GM12872 (cell line): ENCODE results near the gene ACSL6.

Source experiments
- TF ChIP-seq, protein P1 (sequence below): IDR thresholded peaks from 3 replicates; pipeline ENCODE4 v1.5.1; 2011; ENCODE audit warnings: low read depth, mild to moderate bottlenecking, low read length, moderate library complexity; ENCODE audit not compliant: insufficient read depth

The ACSL6 gene

DNA sequence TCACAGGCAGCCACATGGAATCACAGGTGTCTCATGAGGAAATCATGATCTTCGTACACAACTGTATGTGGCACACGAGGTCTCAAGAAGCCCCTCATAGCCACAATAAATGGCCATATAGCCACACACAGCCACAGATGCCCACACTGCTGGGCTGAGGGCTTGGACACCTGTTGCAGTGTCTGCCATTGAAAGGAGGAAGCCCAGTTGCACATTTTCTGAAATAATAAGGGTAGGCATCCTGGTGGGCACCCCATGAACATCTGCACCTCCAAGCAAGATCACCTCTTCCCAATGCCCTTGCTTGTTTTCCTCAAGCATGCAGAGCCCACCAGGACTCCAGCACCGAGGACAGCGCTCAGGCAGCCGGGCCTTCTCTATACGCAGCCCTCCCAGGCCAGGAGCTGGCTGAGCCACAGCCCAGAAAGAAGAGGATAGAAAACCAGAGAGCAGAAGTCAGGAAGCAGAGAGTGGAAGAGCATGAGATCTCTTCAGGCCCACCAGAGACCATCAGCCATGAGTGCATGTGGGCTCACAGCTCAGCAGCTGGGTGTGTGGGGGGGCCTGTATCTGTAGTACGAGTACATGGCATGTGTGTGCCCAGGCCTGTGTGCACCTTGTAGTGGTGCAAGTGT, 1.0 kb upstream of the ACSL6 start:
- TF ChIP-seq, protein P1, sequence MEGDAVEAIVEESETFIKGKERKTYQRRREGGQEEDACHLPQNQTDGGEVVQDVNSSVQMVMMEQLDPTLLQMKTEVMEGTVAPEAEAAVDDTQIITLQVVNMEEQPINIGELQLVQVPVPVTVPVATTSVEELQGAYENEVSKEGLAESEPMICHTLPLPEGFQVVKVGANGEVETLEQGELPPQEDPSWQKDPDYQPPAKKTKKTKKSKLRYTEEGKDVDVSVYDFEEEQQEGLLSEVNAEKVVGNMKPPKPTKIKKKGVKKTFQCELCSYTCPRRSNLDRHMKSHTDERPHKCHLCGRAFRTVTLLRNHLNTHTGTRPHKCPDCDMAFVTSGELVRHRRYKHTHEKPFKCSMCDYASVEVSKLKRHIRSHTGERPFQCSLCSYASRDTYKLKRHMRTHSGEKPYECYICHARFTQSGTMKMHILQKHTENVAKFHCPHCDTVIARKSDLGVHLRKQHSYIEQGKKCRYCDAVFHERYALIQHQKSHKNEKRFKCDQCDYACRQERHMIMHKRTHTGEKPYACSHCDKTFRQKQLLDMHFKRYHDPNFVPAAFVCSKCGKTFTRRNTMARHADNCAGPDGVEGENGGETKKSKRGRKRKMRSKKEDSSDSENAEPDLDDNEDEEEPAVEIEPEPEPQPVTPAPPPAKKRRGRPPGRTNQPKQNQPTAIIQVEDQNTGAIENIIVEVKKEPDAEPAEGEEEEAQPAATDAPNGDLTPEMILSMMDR = no peak

DNA sequence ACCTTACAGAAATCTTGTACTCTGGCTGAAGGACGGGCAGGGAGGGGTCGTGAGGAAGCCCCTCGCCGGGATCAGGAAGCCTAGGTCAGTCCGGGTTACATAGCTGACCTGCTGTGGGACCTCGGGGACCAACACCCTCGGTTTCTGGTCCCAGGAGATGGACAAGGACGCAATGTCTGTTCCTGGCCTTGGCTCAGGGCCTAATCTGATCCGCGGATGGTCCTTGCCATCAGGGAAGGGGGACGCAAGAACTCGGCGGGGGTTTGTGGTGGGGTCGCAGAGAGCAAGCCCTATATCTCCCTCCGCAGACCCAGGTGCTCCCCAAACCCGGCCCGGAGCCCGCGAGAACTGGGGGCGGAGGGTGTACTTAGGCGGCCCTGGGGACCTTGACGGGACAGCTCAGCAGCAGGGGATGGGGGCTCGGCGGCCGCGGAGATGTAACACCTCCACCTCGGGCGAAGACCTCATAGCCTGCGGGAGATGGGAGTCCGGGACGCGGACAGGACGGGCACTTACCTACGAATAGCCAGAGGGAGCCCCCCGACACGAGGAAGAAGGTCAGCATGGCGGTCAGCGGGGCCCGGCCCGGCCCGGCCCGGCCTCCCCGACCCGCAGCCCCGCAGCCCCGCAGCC, 353 bp downstream of the ACSL6 start:
- TF ChIP-seq, protein P1 = no peak

DNA sequence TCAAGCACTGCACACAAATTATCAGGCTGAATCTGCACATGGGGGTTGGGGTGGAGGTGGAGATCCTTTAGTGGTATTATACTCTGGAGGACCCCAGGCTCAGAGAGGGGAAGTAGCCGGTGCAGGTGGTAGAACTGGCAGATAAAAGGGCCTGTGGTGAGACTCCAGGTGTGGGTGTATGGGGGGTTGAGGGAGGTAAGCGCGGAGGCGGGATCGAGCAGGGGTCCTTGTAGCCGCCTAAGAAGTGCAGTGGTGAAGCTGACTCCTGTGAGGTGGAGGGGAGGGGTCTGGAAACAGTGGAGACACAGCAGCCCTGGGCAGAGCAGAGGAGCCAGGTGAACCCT, 841 bp downstream of the ACSL6 start:
- TF ChIP-seq, protein P1 = no peak

DNA sequence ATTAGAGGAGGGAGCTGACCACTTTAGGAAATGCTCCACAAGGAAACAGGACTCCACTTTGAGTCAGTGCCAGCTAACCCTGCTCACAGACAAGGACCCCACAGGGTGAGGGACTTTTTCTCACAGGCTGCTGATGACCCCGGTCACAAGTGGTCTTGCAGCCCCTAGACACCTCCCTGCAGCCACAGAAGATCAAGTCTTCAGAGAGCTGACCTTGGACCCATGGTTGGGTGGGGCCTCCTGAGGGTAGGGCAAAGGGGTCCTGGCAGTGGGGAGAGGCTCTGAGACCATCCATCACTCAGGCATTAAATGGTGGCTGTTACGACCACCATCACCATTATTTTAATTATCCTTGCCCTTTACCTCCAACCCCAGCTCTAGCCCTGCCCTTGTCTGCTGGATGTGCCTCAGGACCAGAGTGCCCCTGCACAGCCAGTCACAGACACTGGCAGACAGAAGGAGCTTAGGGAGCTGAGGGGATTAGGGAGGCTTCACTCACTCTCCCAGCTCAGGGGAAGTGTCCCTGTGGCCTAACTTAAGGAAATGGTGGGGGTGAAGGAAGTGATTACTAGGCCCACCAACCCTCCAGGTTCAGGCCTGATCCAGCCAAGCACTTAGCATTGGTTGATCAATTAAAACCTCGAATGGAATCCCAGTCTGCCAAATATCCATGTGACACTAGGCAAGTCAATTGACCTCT, 1.6 kb downstream of the ACSL6 start:
- TF ChIP-seq, protein P1 = no peak

DNA sequence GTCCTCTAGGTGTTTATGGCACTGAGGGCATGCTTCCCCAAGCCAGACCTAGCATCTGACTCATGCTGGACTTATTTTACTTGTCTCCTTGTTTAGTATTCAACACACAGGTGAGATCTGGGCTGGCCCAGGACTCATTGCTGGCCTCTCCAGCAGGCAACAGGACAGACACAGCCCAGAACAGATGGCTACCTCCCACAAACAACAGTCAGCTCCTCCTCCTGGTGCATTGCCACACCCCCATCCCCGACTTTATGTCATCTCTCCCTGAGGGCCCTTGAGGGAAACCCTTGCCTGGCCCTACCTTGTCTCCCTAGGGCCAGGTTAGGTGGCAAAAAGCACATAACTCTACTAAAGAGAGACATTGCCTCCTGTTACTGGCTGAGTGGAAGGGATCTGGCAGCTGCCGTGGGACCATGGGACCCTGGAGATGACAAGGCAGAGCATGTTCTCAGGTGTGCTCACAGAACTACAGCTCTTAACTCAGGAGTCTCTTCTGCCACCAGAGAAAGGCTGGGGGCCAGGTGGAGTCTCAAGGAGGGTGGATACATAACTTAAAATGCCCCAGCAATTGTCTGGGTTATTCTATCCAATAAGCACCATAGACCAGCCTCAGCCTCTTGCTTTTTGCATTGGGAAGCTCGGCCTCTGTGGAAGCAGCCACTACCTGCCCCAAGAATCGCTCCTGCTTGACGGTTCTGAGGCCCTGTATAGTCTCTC, 2.3 kb downstream of the ACSL6 start:
- TF ChIP-seq, protein P1 = no peak

DNA sequence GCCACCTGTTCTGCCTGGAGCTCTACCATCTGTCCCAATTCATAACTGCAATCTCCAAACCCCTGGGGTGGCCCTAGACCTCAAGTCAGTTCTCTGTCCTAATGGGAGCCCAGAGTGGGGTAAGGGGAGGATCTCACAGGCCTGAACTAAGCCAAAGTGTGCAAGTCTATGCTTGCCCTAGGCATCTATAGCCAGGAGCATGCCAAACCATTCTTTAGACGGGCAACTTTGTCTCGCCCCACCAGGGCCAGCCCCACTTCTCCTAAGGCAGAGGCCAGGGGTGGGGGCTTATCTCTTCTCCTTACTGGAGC, 3.3 kb downstream of the ACSL6 start:
- TF ChIP-seq, protein P1 = no peak

DNA sequence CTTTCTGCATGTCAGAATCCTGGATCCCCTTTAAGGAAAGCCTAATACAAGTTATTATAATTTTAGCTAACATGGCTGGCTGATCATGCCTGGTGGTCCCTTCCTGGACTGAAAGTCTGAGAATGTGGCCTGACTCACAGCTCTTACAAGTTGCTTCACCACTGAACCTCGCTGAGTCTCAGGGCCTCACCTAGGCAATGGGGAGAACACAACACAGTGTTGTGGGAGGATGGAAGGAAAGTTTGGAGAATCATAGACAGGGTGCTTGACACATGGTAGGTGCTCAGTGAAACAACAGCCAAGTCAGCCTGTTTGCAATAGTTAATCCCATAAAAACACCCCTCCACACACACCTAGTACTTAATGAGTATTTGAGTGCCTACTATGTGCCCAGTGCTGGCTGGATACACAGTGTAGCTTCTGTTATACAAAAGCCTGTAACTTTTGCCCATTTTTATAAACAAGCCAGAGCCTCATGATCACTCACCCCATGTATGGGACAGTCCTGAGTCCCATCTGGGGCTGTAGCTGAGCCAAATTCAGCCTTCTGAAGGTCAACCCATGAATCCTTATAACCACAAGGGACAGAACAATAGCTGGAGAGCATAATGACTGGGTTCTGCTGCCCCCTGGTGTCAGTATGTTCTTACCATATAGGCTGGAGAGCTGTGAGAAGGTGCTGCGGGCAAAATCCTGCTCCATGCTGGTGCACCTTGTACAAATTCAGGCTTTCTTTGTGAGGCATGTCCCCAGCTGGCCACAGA, 3.9 kb downstream of the ACSL6 start:
- TF ChIP-seq, protein P1 = peak; percentile 75
